Measurements from ENCODE around the gene NFIX. TPM values are rescaled to one million over a fixed set of nuclear protein-coding genes. Genes with fewer than 3 reads are reported as not detected.

Gene NFIX
- total and polyA plus RNA-seq, 9 of the 15 experiments (the other 6 are each of a cell fraction or from before 2014, with no cell fraction given), result 0.28 to 26.8 (median 5.4) TPM

DNA sequence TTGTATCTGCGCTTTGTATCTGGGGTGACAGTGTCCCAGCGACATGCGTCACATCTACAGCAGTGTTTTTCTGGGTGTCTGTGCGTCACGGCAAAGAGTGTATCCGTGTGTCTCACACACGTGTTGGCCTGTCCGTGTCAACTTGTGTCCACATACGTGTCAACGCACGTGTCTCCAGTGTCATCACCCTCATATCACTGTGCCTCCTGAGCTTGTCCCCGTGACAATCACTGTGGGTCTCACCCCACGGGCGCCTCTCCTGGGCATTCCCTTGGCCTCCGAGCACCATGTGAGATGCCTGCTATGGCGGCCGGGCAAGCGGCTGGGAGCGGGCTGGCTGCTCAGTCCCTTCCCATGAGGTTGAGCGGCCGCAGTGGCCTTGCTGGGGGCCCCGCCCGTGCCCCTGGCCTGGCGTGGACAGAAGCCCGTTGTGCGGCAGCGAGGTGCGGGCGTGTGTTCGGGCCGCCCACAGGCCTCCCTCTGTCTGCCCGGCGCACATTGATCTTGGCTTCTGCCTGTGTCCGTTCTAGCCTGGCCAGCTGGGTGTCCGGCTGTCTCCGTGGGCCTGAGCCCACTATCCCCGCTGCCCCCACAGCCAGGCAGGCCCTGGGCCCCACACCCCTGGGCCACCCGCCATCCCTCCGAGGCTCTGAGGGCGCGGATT, 6.4 kb downstream of the NFIX start:
- intact Hi-C loops (cut with micrococcal nuclease), result no loop called here
- Histone ChIP-seq H2AFZ (ENCODE audit: low read depth, low read length) (no peak overlapping the region), H3K36me3 (ENCODE audit: control insufficient read depth, insufficient read depth, low read length) (peaks cover 17% of the 10 kb centered on the region; the same call in 1 of the 3 replicates), H3K27me3 (ENCODE audit: control insufficient read depth in 2 of 2, insufficient read depth in 2 of 2, low read length in 2 of 2) (no peaks in the 10 kb centered on the region), H4K20me1 (replicated peaks; ENCODE audit: control insufficient read depth, insufficient read depth, low read length) (peaks cover 16% of the 10 kb centered on the region), H3K27ac (ENCODE audit: extremely low read depth, low read depth, low read length) (no peak overlapping the region), H3K4me1 (replicated peaks in 1 of 2; ENCODE audit: control insufficient read depth in 2 of 2, insufficient read depth in 2 of 2, low read length in 2 of 2) (peaks cover 0 to 44% of the 10 kb centered on the region in 2 experiments; a peak in 3 of 5 replicates), H3K9ac (ENCODE audit: insufficient read depth in 1 of 2, low read depth in 2 of 2, low read length in 2 of 2) (peak overlapping the region in 1 of 2 experiments; percentile 56; a peak in 2 of 4 replicates), H3K9me1 (ENCODE audit: control insufficient read depth, insufficient read depth, low read length) (peaks cover 8% of the 10 kb centered on the region), H3K9me3 (replicated peaks; ENCODE audit: control insufficient read depth, insufficient read depth, low read depth, low read length) (no peaks in the 10 kb centered on the region), H3K4me3 (no peak overlapping the region), H3K4me2 (ENCODE audit: insufficient read depth, low read length) (no peak overlapping the region), H3K79me2 (ENCODE audit: control insufficient read depth, insufficient read depth, low read length) (peaks cover 54% of the 10 kb centered on the region)
- no peak for DNase-seq (ENCODE audit: extremely low read depth in 1 of 4, low spot score in 3 of 4)
- WGBS (ENCODE audit: insufficient coverage, low coverage, missing lambda C conversion rate), result 95% methylated on average over 20 of the region's 41 CpGs
- TF ChIP-seq ZNF696 (CRISPR knock-in tag; conservative IDR thresholded peaks at IDR 0.05) (no peak), ZNF436 (CRISPR knock-in tag; IDR thresholded peaks at IDR 0.05) (no peak), MAFG (tag; conservative IDR thresholded peaks at IDR 0.05) (no peak), BRD9 (IDR thresholded peaks at IDR 0.05; ENCODE audit: low read depth, partially characterized antibody) (no peak), BHLHE40 (IDR thresholded peaks at IDR 0.05; ENCODE audit: low read length) (no peak), PHF20 (IDR thresholded peaks at IDR 0.05; ENCODE audit: partially characterized antibody) (no peak), RBFOX2 (IDR thresholded peaks at IDR 0.05; ENCODE audit: low read depth, low read length) (no peak), ZNF76 (CRISPR knock-in tag; IDR thresholded peaks at IDR 0.05; ENCODE audit: borderline replicate concordance) (no peak), TBL1XR1 (IDR thresholded peaks at IDR 0.05; ENCODE audit: low read length in 2 of 2) (no peak), CHD1 (IDR thresholded peaks at IDR 0.05; ENCODE audit: low read length) (no peak), ZNF830 (CRISPR knock-in tag; IDR thresholded peaks at IDR 0.05) (no peak), HOXB6 (CRISPR knock-in tag; IDR thresholded peaks at IDR 0.05; ENCODE audit: borderline replicate concordance) (no peak), FOXP1 (CRISPR knock-in tag; IDR thresholded peaks at IDR 0.05) (no peak), SPI1 (IDR thresholded peaks at IDR 0.05; ENCODE audit: borderline replicate concordance, low read depth, low read length) (no peak), SMAD1 (IDR thresholded peaks at IDR 0.05; ENCODE audit: low read depth, low read length, partially characterized antibody) (no peak), TOE1 (IDR thresholded peaks at IDR 0.05; ENCODE audit: borderline replicate concordance) (no peak), TOE1 (CRISPR knock-in tag; IDR thresholded peaks at IDR 0.05; ENCODE audit: borderline replicate concordance, low read depth) (no peak), POLR3G (IDR thresholded peaks at IDR 0.05; ENCODE audit: extremely low read depth, insufficient read length, insufficient replicate concordance) (no peak), TRIM24 (IDR thresholded peaks at IDR 0.05) (no peak)
- TF ChIP-seq, protein P1, sequence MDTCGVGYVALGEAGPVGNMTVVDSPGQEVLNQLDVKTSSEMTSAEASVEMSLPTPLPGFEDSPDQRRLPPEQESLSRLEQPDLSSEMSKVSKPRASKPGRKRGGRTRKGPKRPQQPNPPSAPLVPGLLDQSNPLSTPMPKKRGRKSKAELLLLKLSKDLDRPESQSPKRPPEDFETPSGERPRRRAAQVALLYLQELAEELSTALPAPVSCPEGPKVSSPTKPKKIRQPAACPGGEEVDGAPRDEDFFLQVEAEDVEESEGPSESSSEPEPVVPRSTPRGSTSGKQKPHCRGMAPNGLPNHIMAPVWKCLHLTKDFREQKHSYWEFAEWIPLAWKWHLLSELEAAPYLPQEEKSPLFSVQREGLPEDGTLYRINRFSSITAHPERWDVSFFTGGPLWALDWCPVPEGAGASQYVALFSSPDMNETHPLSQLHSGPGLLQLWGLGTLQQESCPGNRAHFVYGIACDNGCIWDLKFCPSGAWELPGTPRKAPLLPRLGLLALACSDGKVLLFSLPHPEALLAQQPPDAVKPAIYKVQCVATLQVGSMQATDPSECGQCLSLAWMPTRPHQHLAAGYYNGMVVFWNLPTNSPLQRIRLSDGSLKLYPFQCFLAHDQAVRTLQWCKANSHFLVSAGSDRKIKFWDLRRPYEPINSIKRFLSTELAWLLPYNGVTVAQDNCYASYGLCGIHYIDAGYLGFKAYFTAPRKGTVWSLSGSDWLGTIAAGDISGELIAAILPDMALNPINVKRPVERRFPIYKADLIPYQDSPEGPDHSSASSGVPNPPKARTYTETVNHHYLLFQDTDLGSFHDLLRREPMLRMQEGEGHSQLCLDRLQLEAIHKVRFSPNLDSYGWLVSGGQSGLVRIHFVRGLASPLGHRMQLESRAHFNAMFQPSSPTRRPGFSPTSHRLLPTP (IDR thresholded peaks at IDR 0.05; ENCODE audit: borderline replicate concordance, extremely low read depth, insufficient read length), result no peak
- TF ChIP-seq, protein P2, sequence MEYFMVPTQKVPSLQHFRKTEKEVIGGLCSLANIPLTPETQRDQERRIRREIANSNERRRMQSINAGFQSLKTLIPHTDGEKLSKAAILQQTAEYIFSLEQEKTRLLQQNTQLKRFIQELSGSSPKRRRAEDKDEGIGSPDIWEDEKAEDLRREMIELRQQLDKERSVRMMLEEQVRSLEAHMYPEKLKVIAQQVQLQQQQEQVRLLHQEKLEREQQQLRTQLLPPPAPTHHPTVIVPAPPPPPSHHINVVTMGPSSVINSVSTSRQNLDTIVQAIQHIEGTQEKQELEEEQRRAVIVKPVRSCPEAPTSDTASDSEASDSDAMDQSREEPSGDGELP (CRISPR knock-in tag; IDR thresholded peaks at IDR 0.05; ENCODE audit: borderline replicate concordance), result no peak
- CTCF ChIA-PET (ENCODE audit: low intra/inter-chr PET ratio), result no interaction called here
- no peak for ATAC-seq
- FAIRE-seq, result no peak
- POLR2A ChIA-PET, result interaction anchor here (1.7 kb wide), 1 partner anchor 12 kb away, joined by 4 read pairs; no protein-coding TSS in a partner anchor
- BruUV-seq (replicated peaks), result no TSS peak
- in situ Hi-C loops (cut with MboI), result no loop called here
